ENCODE results near the gene ZCCHC10.

DNA sequence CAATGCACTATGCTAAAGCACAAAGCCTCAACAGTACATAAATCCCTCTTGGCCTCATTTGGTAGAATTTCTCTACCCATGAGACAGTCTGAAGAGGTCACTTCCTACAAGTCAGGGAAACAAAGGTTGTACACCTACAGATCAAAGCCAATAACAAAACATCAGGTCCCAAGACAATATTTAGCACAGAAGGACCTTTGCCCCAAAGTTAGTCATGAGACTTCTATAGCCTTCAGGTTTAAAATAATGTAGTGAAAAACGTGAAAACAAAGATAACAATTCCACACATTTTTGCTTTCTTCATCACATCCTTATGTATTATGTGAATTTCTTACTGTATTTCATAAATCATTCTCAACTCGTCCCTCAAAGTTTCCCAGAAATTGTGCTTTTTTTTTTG, 78.7 kb downstream of the ZCCHC10 start:
- no peak for TF ChIP-seq POLR2A (IDR thresholded peaks at IDR 0.05)
- TF ChIP-seq CTCF (IDR thresholded peaks at IDR 0.05), result no peak
